H9 (cell line): ENCODE measurements around the gene PLEKHG7. TPM values are rescaled to one million over a fixed set of nuclear protein-coding genes. Genes with fewer than 3 reads are reported as not detected.

Experiments used
- DNase-seq: peaks from one replicate; pipeline ENCODE4 v3.0.0-alpha.2; 2017
- H2AFZ ChIP-seq: one replicate; pipeline ENCODE4 v1.6.1; 2013; ENCODE audit warnings: mild to moderate bottlenecking, low read length, control low read depth, moderate library complexity
- H2AK5ac ChIP-seq: 2 replicates; pipeline ENCODE4 v1.6.1; 2013; ENCODE audit warnings: low read length, control low read depth, mixed read lengths; ENCODE audit not compliant: insufficient read length
- H2BK120ac ChIP-seq: one replicate; pipeline ENCODE4 v1.6.1; 2013; ENCODE audit warnings: low read depth, mild to moderate bottlenecking, low read length, control low read depth, inconsistent platforms; ENCODE audit not compliant: poor library complexity, severe bottlenecking
- H2BK12ac ChIP-seq: 2 replicates; pipeline ENCODE4 v1.6.1; 2013; ENCODE audit warnings: low read length, control low read depth, mixed read lengths, low read depth; ENCODE audit not compliant: insufficient read length
- H2BK15ac ChIP-seq: 2 replicates; pipeline ENCODE4 v1.6.1; 2013; ENCODE audit warnings: low read depth, low read length, control low read depth
- H2BK20ac ChIP-seq: one replicate; pipeline ENCODE4 v1.6.1; 2013; ENCODE audit warnings: low read depth, mild to moderate bottlenecking, low read length, control low read depth, inconsistent platforms; ENCODE audit not compliant: poor library complexity, severe bottlenecking
- H2BK5ac ChIP-seq: 2 replicates; pipeline ENCODE4 v1.6.1; 2013; ENCODE audit warnings: low read length, control low read depth, mixed read lengths; ENCODE audit not compliant: insufficient read length
- H3K14ac ChIP-seq: 2 replicates; pipeline ENCODE4 v1.6.1; 2013; ENCODE audit warnings: low read length, control low read depth; ENCODE audit not compliant: insufficient read depth
- H3K18ac ChIP-seq: 2 replicates; pipeline ENCODE4 v1.6.1; 2013; ENCODE audit warnings: low read depth, mild to moderate bottlenecking, mixed read lengths, low read length, control low read depth; ENCODE audit not compliant: insufficient read length
- H3K23ac ChIP-seq: 2 replicates; pipeline ENCODE4 v1.6.1; 2013; ENCODE audit warnings: low read length, control low read depth, mixed read lengths, low read depth; ENCODE audit not compliant: insufficient read length
- H3K23me2 ChIP-seq: 2 replicates; pipeline ENCODE4 v1.6.1; 2013; ENCODE audit warnings: low read depth, mild to moderate bottlenecking, mixed read lengths, low read length, control low read depth; ENCODE audit not compliant: insufficient read length, poor library complexity, severe bottlenecking
- H3K27ac ChIP-seq: 2 replicates; pipeline ENCODE4 v1.5.1; 2013; ENCODE audit warnings: low read length, control low read depth, mixed read lengths, low read depth; ENCODE audit not compliant: insufficient read length
- H3K27me3 ChIP-seq: 2 replicates; pipeline ENCODE4 v1.6.1; 2013; ENCODE audit warnings: low read length, control low read depth, inconsistent platforms; ENCODE audit not compliant: insufficient read depth
- H3K4ac ChIP-seq: 2 replicates; pipeline ENCODE4 v1.6.1; 2013; ENCODE audit warnings: low read depth, mild to moderate bottlenecking, control low read depth, inconsistent platforms, low read length, moderate library complexity
- H3K4me1 ChIP-seq: 2 replicates; pipeline ENCODE4 v1.6.1; 2013; ENCODE audit warnings: low read length, control low read depth, inconsistent platforms; ENCODE audit not compliant: insufficient read depth
- H3K4me2 ChIP-seq: 2 replicates; pipeline ENCODE4 v1.6.1; 2013; ENCODE audit warnings: low read length, control low read depth, mixed read lengths; ENCODE audit not compliant: insufficient read length, insufficient read depth
- H3K56ac ChIP-seq: 2 replicates; pipeline ENCODE4 v1.6.1; 2013; ENCODE audit warnings: low read depth, mild to moderate bottlenecking, mixed read lengths, low read length, control low read depth; ENCODE audit not compliant: insufficient read length
- H3K79me1 ChIP-seq: 2 replicates; pipeline ENCODE4 v1.6.1; 2013; ENCODE audit warnings: low read depth, mild to moderate bottlenecking, moderate library complexity, low read length, control low read depth, inconsistent platforms; ENCODE audit not compliant: insufficient read depth, poor library complexity, severe bottlenecking
- H3K79me2 ChIP-seq: 2 replicates; pipeline ENCODE4 v1.6.1; 2013; ENCODE audit warnings: low read length, control low read depth, inconsistent platforms; ENCODE audit not compliant: insufficient read depth
- H3K9ac ChIP-seq: 2 replicates; pipeline ENCODE4 v1.6.1; 2013; ENCODE audit warnings: low read length, control low read depth, mixed read lengths; ENCODE audit not compliant: insufficient read length; ENCODE audit errors: extremely low read depth
- H3K9me3 ChIP-seq: one replicate; pipeline ENCODE4 v1.6.1; 2013; ENCODE audit warnings: low read depth, low read length, inconsistent platforms; ENCODE audit not compliant: control insufficient read depth
- H3T11ph ChIP-seq: one replicate; pipeline ENCODE4 v1.6.1; 2013; ENCODE audit warnings: mild to moderate bottlenecking, low read length, control low read depth, inconsistent platforms
- H4K20me1 ChIP-seq: one replicate; pipeline ENCODE4 v1.6.1; 2013; ENCODE audit not compliant: control insufficient read depth, insufficient read length, insufficient read depth
- H4K5ac ChIP-seq: 2 replicates; pipeline ENCODE4 v1.6.1; 2013; ENCODE audit warnings: low read depth, mild to moderate bottlenecking, mixed read lengths, low read length, control low read depth; ENCODE audit not compliant: insufficient read length
- H4K8ac ChIP-seq: replicated peaks from 2 replicates; pipeline ENCODE4 v1.6.1; 2013; ENCODE audit warnings: low read length, control low read depth, mixed read lengths, low read depth; ENCODE audit not compliant: insufficient read length
- H4K91ac ChIP-seq: 2 replicates; pipeline ENCODE4 v1.6.1; 2013; ENCODE audit warnings: low read depth, mild to moderate bottlenecking, moderate library complexity, mixed read lengths, low read length, control low read depth; ENCODE audit not compliant: insufficient read length
- H3K27ac Mint-ChIP-seq, 3 experiments: 2 replicates in 2 of 3; 3 replicates in 1 of 3; pipeline ENCODE4 v1.8.0; 2020 to 2021; ENCODE audit warnings: mixed read lengths in 3 of 3, mild to moderate bottlenecking in 1 of 3, moderate library complexity in 1 of 3
- H3K27me3 Mint-ChIP-seq: 2 replicates; pipeline ENCODE4 v1.8.0; 2021; ENCODE audit warnings: low read depth, mild to moderate bottlenecking, moderate library complexity, mixed read lengths
- H3K36me3 Mint-ChIP-seq, 3 experiments: 2 replicates in 2 of 3; 3 replicates in 1 of 3; pipeline ENCODE4 v1.8.0; 2020 to 2021; ENCODE audit warnings: low read depth in 3 of 3, mixed read lengths in 3 of 3; ENCODE audit not compliant: insufficient read depth in 1 of 3
- H3K4me1 Mint-ChIP-seq, 2 experiments: 2 replicates each; pipeline ENCODE4 v1.8.0; 2020; ENCODE audit warnings: mixed read lengths in 2 of 2
- H3K4me3 Mint-ChIP-seq, 2 experiments: 2 replicates in 1 of 2; 3 replicates in 1 of 2; pipeline ENCODE4 v1.8.0; 2020 to 2021; ENCODE audit warnings: mild to moderate bottlenecking in 2 of 2, mixed read lengths in 2 of 2, moderate library complexity in 1 of 2
- H3K9me3 Mint-ChIP-seq, 2 experiments: 2 replicates in 1 of 2; 3 replicates in 1 of 2; pipeline ENCODE4 v1.8.0; 2020; ENCODE audit warnings: mild to moderate bottlenecking in 2 of 2, mixed read lengths in 2 of 2, moderate library complexity in 1 of 2
- CTCF ChIP-seq: fragments of 200-600 bp; sonication (generic); conservative IDR thresholded peaks from 3 replicates; pipeline ENCODE4 v1.8.0; 2021; ENCODE audit warnings: antibody characterized with exemption, mild to moderate bottlenecking
- WGBS: extraction: QIAGEN DNeasy Blood & Tissue Kit; methylation state at CpG from one replicate; pipeline ENCODE4 v1.1.7; 2013; ENCODE audit warnings: missing lambda C conversion rate, low lambda C conversion rate, mixed read lengths; ENCODE audit not compliant: insufficient read length; ENCODE audit errors: extremely low coverage; 5-methylcytosine and 5-hydroxymethylcytosine counted together
- total RNA-seq: library from RNA; stranded (reverse); gene quantifications from 2 replicates; pipeline ENCODE4 v1.2.1, GENCODE V29; 2021

Gene PLEKHG7
- total RNA-seq, 1 experiment from 2014 or later = not detected

GRCh38 chr12:92765871-92766270 is 63.1 kb downstream of the PLEKHG7 start:
- H3K9me3 Mint-ChIP-seq = no peaks in the 10 kb centered on the region
- Histone ChIP-seq H2BK12ac (no peak overlapping the region), H3K18ac (no peak overlapping the region), H2AFZ (no peak overlapping the region), H2BK120ac (no peak overlapping the region), H3K79me1 (no peaks in the 10 kb centered on the region), H2BK5ac (no peak overlapping the region), H3K23ac (no peak overlapping the region), H3K27ac (no peak overlapping the region), H3K79me2 (no peaks in the 10 kb centered on the region), H3K4me2 (no peak overlapping the region), H4K5ac (no peak overlapping the region), H2BK15ac (no peak overlapping the region), H3K14ac (no peak overlapping the region), H3K9ac (no peak overlapping the region), H4K91ac (no peak overlapping the region), H3K4me1 (no peaks in the 10 kb centered on the region), H3K23me2 (no peaks in the 10 kb centered on the region), H4K20me1 (no peaks in the 10 kb centered on the region), H3K4ac (no peak overlapping the region), H4K8ac (no peak overlapping the region), H3T11ph (no peak overlapping the region), H3K27me3 (no peaks in the 10 kb centered on the region), H2AK5ac (no peak overlapping the region), H2BK20ac (no peak overlapping the region), H3K9me3 (no peaks in the 10 kb centered on the region), H3K56ac (no peak overlapping the region)
- no peaks in the 10 kb centered on the region for H3K36me3 Mint-ChIP-seq
- DNase-seq = no peak
- peaks cover 13 to 21% of the 10 kb centered on the region in 2 experiments for H3K4me1 Mint-ChIP-seq
- no peak for TF ChIP-seq CTCF
- H3K27me3 Mint-ChIP-seq = no peaks in the 10 kb centered on the region
- no peak overlapping the region for H3K27ac Mint-ChIP-seq
- no CpG with 5 or more reads among the region's 1 CpG for WGBS
- H3K4me3 Mint-ChIP-seq = no peak overlapping the region
